Measurements from ENCODE around the gene KIAA0319L. TPM values are rescaled to one million over a fixed set of nuclear protein-coding genes. Genes with fewer than 3 reads are reported as not detected.

Gene KIAA0319L
- total RNA-seq, 1 experiment from 2014 or later, result 72.0 TPM

DNA sequence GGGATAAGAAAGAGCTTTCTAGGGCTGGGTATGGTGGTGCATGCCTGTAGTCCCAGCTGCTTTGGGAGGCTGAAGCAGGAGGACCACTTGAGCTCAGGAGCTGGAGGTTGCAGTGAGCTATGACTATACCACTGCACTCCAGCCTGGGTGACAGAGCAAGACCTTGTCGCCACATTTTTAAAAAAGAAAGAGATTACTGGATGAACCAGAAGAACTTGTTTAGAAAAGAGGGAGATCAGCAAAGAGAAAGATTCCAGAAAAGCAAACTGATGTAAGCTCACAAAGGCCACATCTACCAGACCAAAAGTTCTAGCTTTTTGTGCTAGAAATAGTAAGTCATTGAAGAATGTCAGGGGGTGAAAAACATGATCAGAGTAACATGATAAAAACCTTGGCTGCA is 117.6 kb downstream of the KIAA0319L start:
- CTCF ChIA-PET, result no interaction called here
- Histone ChIP-seq H2AFZ (no peak overlapping the region), H4K20me1 (ENCODE audit: insufficient read depth) (0 out of 2 replicates have a peak, but pooled peaks cover 3% of the 10 kb centered on the region), H3K79me2 (ENCODE audit: low read depth) (no peaks in the 10 kb centered on the region), H3K9me2 (ENCODE audit: insufficient read depth) (no peaks in the 10 kb centered on the region), H3K9me3 (ENCODE audit: insufficient read depth, low read depth) (no peaks in the 10 kb centered on the region), H3K36me3 (ENCODE audit: low read depth) (peaks cover 9% of the 10 kb centered on the region; the same call in 1 of the 2 replicates), H3K27me3 (ENCODE audit: insufficient read depth, low read depth) (no peaks in the 10 kb centered on the region), H3K4me2 (no peak overlapping the region), H3K4me3 (no peak overlapping the region), H3K27ac (no peak overlapping the region), H3K4me1 (replicated peaks; ENCODE audit: insufficient read depth) (peaks cover 9% of the 10 kb centered on the region; the same call in 1 of the 2 replicates), H3F3A (ENCODE audit: insufficient read depth, low read depth) (peaks cover 4% of the 10 kb centered on the region; the same call in 1 of the 2 replicates)
- POLR2A ChIA-PET (ENCODE audit: unreplicated experiment), result interaction anchor here (0.5 to 0.7 kb wide), 2 partner anchors 358 to 455 kb away, joined by 4 to 12 read pairs; no protein-coding TSS in a partner anchor
- TF ChIP-seq EZH2 (IDR thresholded peaks at IDR 0.05; ENCODE audit: low read depth) (no peak), CTCF (conservative IDR thresholded peaks at IDR 0.05) (no peak)
- peak in 1 of 2 experiments; percentile 44 for DNase-seq
- intact Hi-C loops (cut with micrococcal nuclease; ENCODE audit: unreplicated experiment), result no loop called here
- BruUV-seq (replicated peaks), result no TSS peak

GRCh38 chr1:35437200-35437599 is 120.0 kb downstream of the KIAA0319L start:
- ChIA-PET CTCF (no interaction called here), POLR2A (ENCODE audit: unreplicated experiment) (no interaction called here)
- no peaks in the 10 kb centered on the region for H3K36me3 ChIP-seq (ENCODE audit: low read depth)
- peaks cover 9% of the 10 kb centered on the region; the same call in 1 of the 2 replicates for H3K4me1 ChIP-seq (replicated peaks; ENCODE audit: insufficient read depth)
- no peak overlapping the region for H3K4me2 ChIP-seq
- H3K79me2 ChIP-seq (ENCODE audit: low read depth), result no peaks in the 10 kb centered on the region
- no peaks in the 10 kb centered on the region for H3K27me3 ChIP-seq (ENCODE audit: insufficient read depth, low read depth)
- H3K9me3 ChIP-seq (ENCODE audit: insufficient read depth, low read depth), result no peaks in the 10 kb centered on the region
- H3F3A ChIP-seq (ENCODE audit: insufficient read depth, low read depth), result peaks cover 4% of the 10 kb centered on the region; the same call in 1 of the 2 replicates
- H4K20me1 ChIP-seq (ENCODE audit: insufficient read depth), result 0 out of 2 replicates have a peak, but pooled peaks cover 3% of the 10 kb centered on the region
- intact Hi-C loops (cut with micrococcal nuclease; ENCODE audit: unreplicated experiment), result no loop called here
- H2AFZ ChIP-seq, result no peak overlapping the region
- TF ChIP-seq CTCF (conservative IDR thresholded peaks at IDR 0.05) (no peak), EZH2 (IDR thresholded peaks at IDR 0.05; ENCODE audit: low read depth) (no peak)
- BruUV-seq (replicated peaks), result no TSS peak
- no peaks in the 10 kb centered on the region for H3K9me2 ChIP-seq (ENCODE audit: insufficient read depth)
- H3K27ac ChIP-seq, result no peak overlapping the region
- DNase-seq, result no peak
- H3K4me3 ChIP-seq, result no peak overlapping the region

- Histone ChIP-seq H3K4me2 (no peak overlapping the region), H3K4me3 (no peak overlapping the region), H3F3A (ENCODE audit: insufficient read depth, low read depth) (peaks cover 4% of the 10 kb centered on the region; the same call in 1 of the 2 replicates), H3K79me2 (ENCODE audit: low read depth) (no peaks in the 10 kb centered on the region), H2AFZ (no peak overlapping the region), H3K9me2 (ENCODE audit: insufficient read depth) (no peaks in the 10 kb centered on the region), H3K4me1 (replicated peaks; ENCODE audit: insufficient read depth) (peaks cover 9% of the 10 kb centered on the region; the same call in 1 of the 2 replicates), H3K36me3 (ENCODE audit: low read depth) (no peaks in the 10 kb centered on the region), H3K9me3 (ENCODE audit: insufficient read depth, low read depth) (no peaks in the 10 kb centered on the region), H3K27ac (no peak overlapping the region), H4K20me1 (ENCODE audit: insufficient read depth) (0 out of 2 replicates have a peak, but pooled peaks cover 3% of the 10 kb centered on the region), H3K27me3 (ENCODE audit: insufficient read depth, low read depth) (no peaks in the 10 kb centered on the region)
- no TSS peak for BruUV-seq (replicated peaks)
- intact Hi-C loops (cut with micrococcal nuclease; ENCODE audit: unreplicated experiment), result no loop called here
- no peak for TF ChIP-seq EZH2 (IDR thresholded peaks at IDR 0.05; ENCODE audit: low read depth)
- no peak for TF ChIP-seq CTCF (conservative IDR thresholded peaks at IDR 0.05)
- DNase-seq, result no peak
- CTCF ChIA-PET, result no interaction called here
- POLR2A ChIA-PET (ENCODE audit: unreplicated experiment), result no interaction called here
Observed at GRCh38 chr1:35436078-35436477, 121.1 kb downstream of the KIAA0319L start.
